PC-9 (cell line): ENCODE data around the gene FUT7. TPM values are rescaled to one million over a fixed set of nuclear protein-coding genes. Genes with fewer than 3 reads are reported as not detected.

Experiments used
- BruUV-seq: library from RNA; stranded (reverse); fragments of 400-500 nt; replicated peaks from 2 replicates; lab custom pipeline; 2021; lab: Mats Ljungman, UMichigan
- CTCF ChIA-PET: fragments of 300-600 bp; sonication (Branson Sonifier 250); formaldehyde crosslinking; loops from one replicate; lab custom pipeline; 2022; ENCODE audit warnings: antibody characterized with exemption; lab: Charles Lee
- POLR2A ChIA-PET: fragments of 300-600 bp; sonication (Branson Sonifier 250); formaldehyde crosslinking; loops from one replicate; lab custom pipeline; 2022; ENCODE audit warnings: antibody characterized with exemption; ENCODE audit not compliant: unreplicated experiment; lab: Charles Lee
- DNase-seq, 2 experiments: peaks; one replicate each; pipeline versions ENCODE4 v3.0.0 to v3.0.0-alpha.2; 2015 to 2022; ENCODE audit warnings: mixed read lengths in 1 of 2
- H2AFZ ChIP-seq: fragments of 200-600 bp; sonication (generic); 2 replicates; pipeline ENCODE4 v1.8.1; 2017; ENCODE audit warnings: antibody characterized with exemption
- H3F3A ChIP-seq: fragments of 200-600 bp; sonication (generic); 2 replicates; pipeline ENCODE4 v1.8.1; 2017; ENCODE audit warnings: antibody characterized with exemption, mild to moderate bottlenecking, low read depth; ENCODE audit not compliant: insufficient read depth
- H3K27ac ChIP-seq: fragments of 200-600 bp; sonication (generic); 2 replicates; pipeline ENCODE4 v1.6.1; 2016; ENCODE audit warnings: mixed run types
- H3K27me3 ChIP-seq: fragments of 200-600 bp; sonication (generic); 2 replicates; pipeline ENCODE4 v1.6.1; 2016; ENCODE audit warnings: low read depth, mixed run types; ENCODE audit not compliant: insufficient read depth
- H3K36me3 ChIP-seq: fragments of 200-600 bp; sonication (generic); 2 replicates; pipeline ENCODE4 v1.6.1; 2016; ENCODE audit warnings: low read depth, mixed run types
- H3K4me1 ChIP-seq: fragments of 200-600 bp; sonication (generic); replicated peaks from 2 replicates; pipeline ENCODE4 v1.6.1; 2016; ENCODE audit warnings: mixed run types; ENCODE audit not compliant: insufficient read depth
- H3K4me2 ChIP-seq: fragments of 200-600 bp; sonication (generic); 2 replicates; pipeline ENCODE4 v1.6.1; 2017; ENCODE audit warnings: mixed run types
- H3K4me3 ChIP-seq: fragments of 200-600 bp; sonication (generic); 2 replicates; pipeline ENCODE4 v1.6.1; 2016; ENCODE audit warnings: mixed run types
- H3K79me2 ChIP-seq: fragments of 200-600 bp; sonication (generic); 2 replicates; pipeline ENCODE4 v1.6.1; 2017; ENCODE audit warnings: low read depth, mixed run types
- H3K9me2 ChIP-seq: fragments of 200-600 bp; sonication (generic); 2 replicates; pipeline ENCODE4 v1.8.1; 2017; ENCODE audit warnings: mild to moderate bottlenecking; ENCODE audit not compliant: insufficient read depth
- H3K9me3 ChIP-seq: fragments of 200-600 bp; sonication (generic); 2 replicates; pipeline ENCODE4 v1.8.1; 2016; ENCODE audit warnings: low read depth; ENCODE audit not compliant: insufficient read depth
- H4K20me1 ChIP-seq: fragments of 200-600 bp; sonication (generic); 2 replicates; pipeline ENCODE4 v1.8.1; 2017; ENCODE audit not compliant: insufficient read depth
- CTCF ChIP-seq: fragments of 200-600 bp; sonication (generic); conservative IDR thresholded peaks from 2 replicates; pipeline ENCODE4 v1.6.1; 2017; ENCODE audit warnings: mixed run types, antibody characterized with exemption, mild to moderate bottlenecking, moderate library complexity
- EZH2 ChIP-seq: fragments of 200-600 bp; sonication (generic); IDR thresholded peaks from 2 replicates; pipeline ENCODE4 v1.8.0; 2017; ENCODE audit warnings: antibody characterized with exemption, low read depth
- intact Hi-C: fragments of 100-400 bp; cut with micrococcal nuclease; formaldehyde crosslinking; loops from one replicate; pipeline ENCODE4 v1.10.0; 2022; ENCODE audit not compliant: unreplicated experiment
- total RNA-seq: library from RNA; stranded (reverse); gene quantifications from 2 replicates; pipeline ENCODE4 v1.2.3, GENCODE V29; 2021

Gene FUT7
- total RNA-seq, 1 experiment from 2014 or later, result not detected

- Histone ChIP-seq H3K9me2 (no peaks in the 10 kb centered on the region), H3K4me2 (peak overlapping the region; percentile 81), H2AFZ (no peak overlapping the region), H4K20me1 (no peaks in the 10 kb centered on the region), H3K9me3 (no peaks in the 10 kb centered on the region), H3K79me2 (no peaks in the 10 kb centered on the region), H3K4me1 (peaks cover 8% of the 10 kb centered on the region; the same call in 1 of the 2 replicates), H3K36me3 (no peaks in the 10 kb centered on the region), H3F3A (0 out of 2 replicates have a peak, but pooled peaks cover 4% of the 10 kb centered on the region), H3K4me3 (peak overlapping the region; percentile 54; the same call in 1 of the 2 replicates), H3K27ac (no peak overlapping the region), H3K27me3 (no peaks in the 10 kb centered on the region)
- TSS peak; percentile 39 for BruUV-seq
- ChIA-PET CTCF (interaction anchor here (0.6 to 1.1 kb wide), 3 partner anchors 48 to 207 kb away, joined by 4 to 9 read pairs (median 5); no protein-coding TSS in a partner anchor), POLR2A (no interaction called here)
- TF ChIP-seq CTCF (no peak), EZH2 (no peak)
- DNase-seq, result no peak
- intact Hi-C loops, result loop anchor here (5.0 kb wide), 1 partner anchor 180 kb away; the partner anchor contains the start of gene PHPT1
These were observed 5.1 kb downstream of the FUT7 start for GRCh38 chr9:137026828-137027227.

- no peak overlapping the region for H2AFZ ChIP-seq
- BruUV-seq, result no TSS peak
- peaks cover 8% of the 10 kb centered on the region; the same call in 1 of the 2 replicates for H3K4me1 ChIP-seq
- ChIA-PET POLR2A (no interaction called here), CTCF (interaction anchor here (0.6 to 1.1 kb wide), 5 partner anchors 9 to 570 kb away, joined by 3 to 15 read pairs (median 5); no protein-coding TSS in a partner anchor)
- H3F3A ChIP-seq, result peaks cover 8% of the 10 kb centered on the region; the same call in 1 of the 2 replicates
- DNase-seq, result no peak
- no peak overlapping the region for H3K4me3 ChIP-seq
- H3K4me2 ChIP-seq, result peak overlapping the region; percentile 81
- no peaks in the 10 kb centered on the region for H3K9me2 ChIP-seq
- no peaks in the 10 kb centered on the region for H3K36me3 ChIP-seq
- no peaks in the 10 kb centered on the region; the same call in 1 of the 2 replicates for H4K20me1 ChIP-seq
- H3K27me3 ChIP-seq, result no peaks in the 10 kb centered on the region
- H3K79me2 ChIP-seq, result no peaks in the 10 kb centered on the region
- intact Hi-C loops, result loop anchor here (5.0 kb wide), 1 partner anchor 179 kb away; the partner anchor contains the start of gene PHPT1
- no peak overlapping the region for H3K27ac ChIP-seq
- TF ChIP-seq CTCF, result no peak
- TF ChIP-seq EZH2, result no peak
- H3K9me3 ChIP-seq, result no peaks in the 10 kb centered on the region
These were observed 5.5 kb downstream of the FUT7 start for GRCh38 chr9:137026384-137026783.

GRCh38 chr9:137025517-137025966 is 6.3 kb downstream of the FUT7 start:
- no peak overlapping the region for H3K27ac ChIP-seq
- no peaks in the 10 kb centered on the region for H3K9me3 ChIP-seq
- peaks cover 11% of the 10 kb centered on the region; the same call in 1 of the 2 replicates for H3F3A ChIP-seq
- no peaks in the 10 kb centered on the region for H3K79me2 ChIP-seq
- H4K20me1 ChIP-seq, result no peaks in the 10 kb centered on the region; the same call in 1 of the 2 replicates
- peaks cover 8% of the 10 kb centered on the region; the same call in 1 of the 2 replicates for H3K4me1 ChIP-seq
- no peaks in the 10 kb centered on the region for H3K27me3 ChIP-seq
- CTCF ChIA-PET, result interaction anchor here (0.6 to 1.1 kb wide), 3 partner anchors 10 to 202 kb away, joined by 3 to 5 read pairs (median 3); partner anchors contain the start of gene RNF224
- H3K4me3 ChIP-seq, result no peak overlapping the region
- TF ChIP-seq EZH2 (no peak), CTCF (no peak)
- H3K9me2 ChIP-seq, result no peaks in the 10 kb centered on the region
- no peaks in the 10 kb centered on the region for H3K36me3 ChIP-seq
- intact Hi-C loops, result loop anchor here (5.0 kb wide), 1 partner anchor 178 kb away; the partner anchor contains the start of gene PHPT1
- H2AFZ ChIP-seq, result no peak overlapping the region
- POLR2A ChIA-PET, result interaction anchor here (0.6 to 0.7 kb wide), 2 partner anchors 32 to 33 kb away, joined by 6 to 18 read pairs; partner anchors contain the start of gene PAXX
- DNase-seq, result peak in 1 of 2 experiments; percentile 86
- H3K4me2 ChIP-seq, result no peak overlapping the region
- no TSS peak for BruUV-seq
